HPDE6-E6E7 (cell line): ENCODE results near the gene PROCR.
"Not testable (repeated sequence)": the region's sequence is repeated elsewhere in the genome, so short reads cannot be mapped to it uniquely, and the experiment has no call there.

Source experiments
- DNase-seq: peaks from one replicate; pipeline ENCODE4 v3.0.0; 2011; ENCODE audit warnings: missing footprints; ENCODE audit errors: extremely low spot score

The PROCR gene

DNA sequence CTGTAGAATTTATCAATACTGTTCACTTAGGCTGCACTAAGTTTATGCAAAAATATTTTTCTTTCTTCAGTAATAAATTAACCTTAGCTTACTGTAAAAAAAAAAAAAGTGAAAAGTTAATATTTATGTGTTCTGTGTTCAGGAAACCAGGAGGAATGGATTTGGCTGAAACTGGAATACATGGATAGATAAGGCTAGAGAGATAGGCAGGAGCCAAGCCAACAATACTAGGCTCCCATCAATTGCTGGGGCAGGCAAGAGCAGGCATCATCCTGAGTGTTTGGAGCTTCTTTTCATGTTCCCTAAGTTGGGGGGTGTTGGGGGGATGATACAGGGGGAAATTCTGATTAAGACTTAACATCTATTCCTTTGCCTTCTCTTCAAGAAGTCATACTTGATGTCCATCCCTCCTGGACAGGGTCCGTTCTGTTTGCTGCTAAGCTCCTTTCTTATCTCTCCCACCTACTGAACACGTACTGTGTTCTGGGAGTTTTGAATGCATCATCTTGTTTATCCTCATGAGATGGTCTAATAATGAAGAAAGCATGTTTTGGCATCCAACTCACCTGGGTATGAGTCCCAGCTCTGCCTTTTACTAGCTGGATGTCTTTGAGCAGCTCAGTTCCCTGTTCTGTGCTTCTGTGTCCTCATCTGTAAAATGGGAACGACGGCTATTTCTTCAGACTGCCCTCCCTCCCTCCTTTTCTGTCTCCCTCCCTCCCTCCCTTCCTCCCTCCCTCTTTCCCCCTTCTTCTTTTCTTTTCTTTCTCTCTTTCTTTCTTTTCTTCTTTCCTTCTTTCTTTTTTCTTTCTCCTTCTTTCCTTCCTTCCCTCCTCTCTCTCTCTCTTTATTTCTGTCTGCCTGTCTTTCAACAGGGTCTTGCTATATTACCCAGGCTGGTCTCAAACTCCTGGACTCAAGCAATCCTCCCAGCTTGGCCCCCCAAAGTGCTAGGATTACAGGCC is 6.4 kb upstream of the PROCR start:
- no peak for DNase-seq

DNA sequence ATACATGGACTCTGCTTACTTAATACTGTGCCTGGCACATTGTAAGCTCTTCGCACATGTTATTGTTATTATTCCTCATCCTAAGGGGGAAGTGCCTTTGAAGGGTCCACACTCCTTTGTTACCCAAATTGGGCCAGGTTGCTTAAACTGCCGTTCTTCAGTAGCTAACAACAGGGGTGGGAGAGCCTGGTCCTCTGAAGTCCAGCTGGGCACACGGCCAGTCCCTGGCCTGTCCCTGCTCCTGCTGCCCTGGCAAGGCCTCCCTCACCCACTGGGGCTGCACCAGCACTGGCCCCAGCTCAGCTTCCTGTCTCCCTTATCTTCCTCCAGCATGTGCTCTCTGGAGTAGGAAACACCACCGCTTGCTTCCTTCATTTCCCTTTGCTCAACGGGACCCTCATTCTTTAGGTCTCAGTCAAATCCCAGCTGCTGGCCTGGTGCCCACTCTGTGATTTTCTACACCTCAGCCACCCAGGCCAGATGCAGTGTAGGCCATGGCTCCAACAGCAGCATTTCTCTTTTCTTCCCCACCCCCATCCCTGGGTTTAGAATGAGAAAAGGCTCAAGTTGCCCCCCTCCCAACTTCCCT is 5.5 kb upstream of the PROCR start:
- no peak for DNase-seq

DNA sequence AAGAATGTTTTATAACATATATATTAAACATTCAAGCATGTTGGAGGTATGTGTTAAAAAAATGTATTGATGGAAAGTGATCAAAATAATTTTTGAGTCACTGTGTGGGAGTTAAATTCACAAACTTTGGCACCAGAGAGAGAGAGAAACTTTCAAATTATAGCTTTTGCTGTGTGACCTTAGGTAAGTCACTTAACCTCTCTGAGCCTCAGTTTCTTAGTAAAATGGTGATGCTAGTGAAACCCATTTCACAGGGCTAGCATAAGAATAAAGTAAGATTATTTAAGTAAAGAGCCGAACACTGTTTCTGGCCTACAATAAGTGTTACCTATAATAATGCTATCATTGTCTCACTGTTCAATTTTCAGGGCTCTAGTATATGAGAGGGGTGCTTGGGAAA is 4.1 kb upstream of the PROCR start:
- DNase-seq: no peak

DNA sequence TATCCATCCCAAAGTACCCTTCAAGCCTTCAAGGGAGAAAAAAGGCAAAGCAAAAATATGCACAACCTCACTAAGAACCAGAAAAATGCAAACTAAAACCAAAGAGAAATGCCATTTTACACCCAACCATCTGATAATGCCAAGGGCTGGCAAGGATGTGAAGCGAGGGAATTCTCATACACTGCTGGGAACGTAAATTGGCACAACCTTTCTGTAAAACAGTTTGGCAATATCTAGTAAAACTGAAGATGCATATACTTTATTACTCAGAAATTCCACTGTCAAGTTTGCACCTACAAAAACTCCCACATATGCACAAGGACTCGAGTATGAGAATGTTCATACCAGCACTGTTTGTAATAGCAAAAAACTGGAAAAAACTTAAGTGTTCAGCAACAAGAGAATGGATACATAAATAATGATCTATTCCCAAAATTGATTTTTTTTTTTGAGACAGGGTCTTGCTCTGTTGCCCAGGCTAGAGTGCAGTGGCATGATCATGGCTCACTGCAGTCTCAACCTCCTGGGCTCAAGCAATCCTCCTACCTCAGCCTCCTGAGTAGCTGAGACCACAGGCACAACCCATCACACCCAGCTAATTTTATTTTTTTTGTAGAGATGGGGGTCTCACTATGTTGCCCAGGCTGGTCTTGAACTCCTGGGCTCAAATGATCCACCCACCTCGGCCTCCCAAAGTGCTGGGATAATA is 3.0 kb upstream of the PROCR start:
- DNase-seq: not testable (repeated sequence)

DNA sequence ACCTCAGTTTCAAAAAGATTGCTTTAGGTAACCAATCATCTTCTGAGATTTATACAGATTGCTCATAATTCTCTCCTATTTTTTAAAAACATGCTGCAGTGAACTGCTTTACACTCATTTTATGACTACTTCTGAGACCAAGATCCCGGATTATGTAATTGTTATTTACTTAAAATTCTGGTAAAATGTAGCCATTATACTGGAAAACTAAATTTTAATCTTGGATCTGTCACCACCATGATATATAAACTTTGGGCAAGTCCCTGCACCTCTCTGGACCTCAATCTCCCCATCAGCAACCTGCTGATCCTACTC is 477 bp upstream of the PROCR start:
- no peak for DNase-seq

DNA sequence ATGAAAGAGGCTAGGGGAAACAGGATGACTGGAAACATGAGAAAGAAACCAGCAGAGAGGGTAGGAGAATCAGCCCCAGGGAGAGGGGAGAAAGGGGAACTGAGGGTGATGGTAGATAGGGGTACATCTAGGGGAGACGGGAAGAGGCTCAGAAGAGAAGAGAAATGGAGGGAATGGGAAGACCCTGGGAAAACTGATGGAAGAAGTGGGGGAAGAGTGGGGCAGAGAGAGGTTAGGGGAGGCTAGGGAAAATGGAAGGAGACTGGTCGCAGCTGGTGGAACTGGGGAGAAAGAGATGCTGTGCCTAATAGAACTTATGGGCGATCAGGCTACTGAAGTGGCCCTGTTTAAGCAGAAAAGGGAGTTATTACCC is 548 bp downstream of the PROCR start:
- DNase-seq: no peak

DNA sequence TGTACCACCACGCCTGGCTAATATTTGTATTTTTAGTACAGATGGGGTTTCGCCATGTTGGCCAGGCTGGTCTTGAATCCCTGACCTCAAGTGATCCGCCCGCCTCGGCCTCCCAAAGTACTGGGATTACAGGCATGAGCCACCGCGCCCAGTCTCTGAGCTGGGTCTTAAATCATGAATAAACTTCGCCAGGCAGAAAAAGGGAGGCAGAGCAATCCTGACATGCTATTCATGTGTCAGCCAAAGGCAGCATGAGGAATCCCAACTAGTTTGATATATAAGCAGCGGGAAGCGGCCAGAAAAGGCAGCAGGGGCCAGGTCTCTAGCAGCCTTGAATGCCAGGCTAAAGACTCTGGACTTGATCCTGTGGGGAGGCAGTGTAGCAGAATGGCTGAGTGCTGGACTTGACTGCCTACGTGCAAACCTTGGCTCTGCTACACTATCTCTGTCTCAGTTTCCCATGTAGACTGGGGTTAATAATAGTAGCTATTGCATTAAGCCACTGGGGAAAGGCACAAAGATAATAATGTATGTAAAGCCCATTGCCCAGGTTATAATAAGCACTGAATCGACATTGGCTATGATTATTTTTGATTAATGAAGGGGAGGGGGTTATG is 1.8 kb downstream of the PROCR start:
- DNase-seq: no peak

DNA sequence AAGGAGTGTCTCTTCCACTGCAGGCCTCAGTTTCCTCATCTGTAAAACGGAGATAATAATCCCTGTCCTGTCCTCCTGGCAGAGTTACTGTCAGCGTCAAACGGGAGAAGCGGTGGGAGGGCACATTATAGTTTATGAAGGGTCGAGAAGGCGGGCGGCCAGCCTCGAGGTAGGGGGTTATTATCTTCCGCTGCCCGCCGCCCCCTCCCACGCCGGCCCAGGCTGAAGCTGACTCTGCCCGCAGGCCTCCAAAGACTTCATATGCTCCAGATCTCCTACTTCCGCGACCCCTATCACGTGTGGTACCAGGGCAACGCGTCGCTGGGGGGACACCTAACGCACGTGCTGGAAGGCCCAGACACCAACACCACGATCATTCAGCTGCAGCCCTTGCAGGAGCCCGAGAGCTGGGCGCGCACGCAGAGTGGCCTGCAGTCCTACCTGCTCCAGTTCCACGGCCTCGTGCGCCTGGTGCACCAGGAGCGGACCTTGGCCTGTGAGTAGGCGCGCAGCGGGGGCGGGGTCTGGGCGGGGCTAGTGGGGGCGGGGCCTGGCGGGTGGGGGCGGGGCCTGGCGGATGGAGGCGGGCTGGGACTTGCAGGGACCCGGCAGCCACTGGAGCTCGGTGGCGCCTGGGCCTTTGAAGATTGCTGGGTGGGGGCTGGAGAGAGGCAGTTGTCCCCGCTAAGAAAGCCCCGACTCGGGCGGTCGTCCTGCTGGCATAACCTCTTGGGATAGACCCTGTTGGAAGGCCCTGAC is 2.8 kb downstream of the PROCR start:
- DNase-seq: no peak

DNA sequence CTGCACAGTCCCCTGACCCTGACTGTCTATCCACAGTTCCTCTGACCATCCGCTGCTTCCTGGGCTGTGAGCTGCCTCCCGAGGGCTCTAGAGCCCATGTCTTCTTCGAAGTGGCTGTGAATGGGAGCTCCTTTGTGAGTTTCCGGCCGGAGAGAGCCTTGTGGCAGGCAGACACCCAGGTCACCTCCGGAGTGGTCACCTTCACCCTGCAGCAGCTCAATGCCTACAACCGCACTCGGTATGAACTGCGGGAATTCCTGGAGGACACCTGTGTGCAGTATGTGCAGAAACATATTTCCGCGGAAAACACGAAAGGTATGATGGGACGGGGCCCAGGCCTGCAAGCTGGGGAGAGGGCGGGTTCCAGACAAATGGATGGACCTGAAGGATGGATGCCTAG is 4.3 kb downstream of the PROCR start:
- DNase-seq: no peak

DNA sequence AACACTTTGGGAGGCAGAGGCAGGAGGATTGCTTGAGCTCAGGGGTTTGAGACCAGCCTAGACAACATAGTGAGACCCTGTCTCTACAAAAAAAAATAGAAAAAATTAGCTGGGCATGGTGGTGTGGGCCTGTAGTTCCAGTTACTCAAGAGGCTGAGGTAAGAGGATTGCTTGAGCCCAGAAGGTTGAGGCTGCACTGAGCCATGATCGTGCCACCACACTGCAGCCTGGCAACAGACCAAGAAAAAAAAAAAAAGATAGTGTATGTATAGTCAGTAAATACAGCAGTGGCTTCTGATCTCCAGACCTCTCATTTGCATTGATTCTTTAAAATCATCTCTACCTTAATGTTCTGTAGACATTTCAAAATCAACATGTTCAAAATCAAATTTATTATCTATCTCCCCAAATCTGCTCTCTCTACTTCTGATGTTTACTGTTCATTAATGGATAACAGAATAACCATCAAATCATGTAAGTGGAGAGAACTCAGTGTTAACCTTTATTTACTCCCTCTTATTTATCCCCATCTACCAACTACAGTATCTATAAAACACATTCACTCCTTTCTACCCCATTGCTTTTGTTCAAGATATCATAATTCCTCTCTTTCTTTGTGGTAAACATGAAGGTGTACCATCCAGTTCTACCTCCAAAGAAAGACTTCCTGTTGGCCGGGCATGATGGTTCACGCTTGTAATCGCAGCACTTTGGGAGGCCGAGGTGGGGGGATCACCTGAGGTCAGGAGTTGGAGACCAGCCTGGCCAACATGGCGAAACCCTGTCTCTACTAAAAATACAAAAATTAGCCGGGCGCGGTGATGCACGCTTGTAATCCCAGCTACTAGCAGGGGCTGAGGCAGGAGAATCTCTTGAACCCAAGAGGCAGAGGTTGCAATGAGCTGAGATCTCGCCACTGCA is 7.7 kb downstream of the PROCR start:
- no peak for DNase-seq

GRCh38 chr20:35180266-35180665 is 8.4 kb downstream of the PROCR start:
- no peak for DNase-seq

DNA sequence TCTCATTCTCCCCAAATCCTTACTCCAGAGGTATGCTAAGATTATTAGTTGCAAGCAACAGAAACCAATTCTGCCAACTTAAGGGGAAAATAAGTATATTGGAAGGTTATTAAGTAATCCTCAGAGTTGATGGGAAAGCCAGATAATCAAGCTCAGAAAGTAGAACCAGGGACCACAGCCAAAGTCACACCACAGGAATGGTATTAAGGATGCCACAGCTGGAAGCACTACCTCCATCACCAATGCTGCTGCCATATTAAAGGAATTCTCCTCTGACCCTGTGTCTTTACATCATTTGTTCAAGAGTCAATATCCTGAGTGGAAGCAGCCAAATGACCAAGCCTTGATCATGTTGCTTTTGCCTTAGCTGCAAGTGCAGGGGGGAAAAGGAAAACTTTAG is 9.9 kb downstream of the PROCR start:
- no peak for DNase-seq

- not testable (repeated sequence) for DNase-seq
Measured at GRCh38 chr20:35186691-35187289, 14.9 kb downstream of the PROCR start.

DNA sequence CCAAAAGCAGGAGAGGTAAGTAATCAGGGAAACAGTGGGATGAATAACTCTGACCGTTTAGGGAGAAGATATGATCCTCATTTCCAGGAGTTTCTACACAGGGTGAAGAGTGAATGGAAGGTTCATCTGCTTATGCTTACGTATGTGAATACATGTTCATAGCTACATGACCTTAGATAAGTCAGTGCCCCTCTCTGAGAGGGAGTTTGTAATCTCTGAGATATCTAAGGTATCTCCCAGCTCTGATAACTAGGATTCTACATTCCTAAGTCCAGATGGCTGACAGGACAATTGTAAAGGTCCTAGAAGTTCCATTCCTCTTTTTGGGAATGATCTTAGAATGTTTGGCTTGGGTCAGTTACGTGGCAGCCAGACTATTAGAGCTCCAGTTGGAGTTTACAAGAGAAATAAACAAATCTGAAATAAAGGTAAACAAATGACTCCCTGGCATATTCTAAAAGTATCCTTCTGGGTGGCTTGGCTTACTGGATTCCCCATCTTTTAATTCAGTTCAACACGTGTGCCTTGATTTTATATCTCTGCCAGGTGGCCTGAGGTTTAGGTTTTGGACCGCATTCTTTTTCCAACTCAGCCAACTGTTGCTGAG is 15.8 kb downstream of the PROCR start:
- no peak for DNase-seq

DNA sequence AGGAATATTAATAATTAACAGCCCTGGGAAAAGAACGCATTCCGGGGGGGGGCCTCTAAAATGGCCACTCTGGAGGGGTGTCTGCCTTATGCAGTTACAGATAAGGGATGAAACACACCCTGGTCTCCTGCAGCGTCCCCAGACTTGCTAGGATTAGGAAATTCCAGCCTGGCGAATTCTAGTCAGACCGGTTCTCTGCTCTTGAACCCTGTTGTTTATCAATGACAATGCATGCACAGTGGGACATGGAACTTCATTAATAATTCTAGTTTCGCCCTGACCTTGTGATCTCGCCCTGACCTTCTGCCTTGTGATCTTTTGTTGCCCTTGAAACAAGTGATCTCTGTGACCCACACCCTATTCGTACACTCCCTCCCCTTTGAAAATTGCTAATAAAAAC is 17.4 kb downstream of the PROCR start:
- DNase-seq: not testable (repeated sequence)

DNA sequence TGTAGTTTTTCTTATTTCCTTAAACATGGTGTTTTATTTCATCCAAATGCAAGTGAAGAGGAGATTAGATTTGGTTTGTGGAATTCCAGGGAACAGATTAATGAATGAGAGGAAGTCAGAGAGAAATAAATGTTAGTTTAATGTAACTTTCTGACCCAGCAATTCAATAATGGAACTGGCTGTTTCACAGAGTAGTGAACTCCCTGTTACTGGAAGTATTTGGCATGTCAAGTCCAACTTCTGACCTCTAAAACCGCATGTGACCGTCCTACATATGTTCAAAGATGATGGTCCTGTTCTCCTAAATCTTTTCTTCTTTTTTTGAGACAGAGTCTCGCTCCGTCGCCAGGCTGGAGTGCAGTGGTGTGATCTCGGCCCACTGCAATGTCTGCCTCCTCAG is 18.7 kb downstream of the PROCR start:
- no peak for DNase-seq

- DNase-seq: no peak
Measured at GRCh38 chr20:35191419-35192117, 19.7 kb downstream of the PROCR start.

- DNase-seq: no peak
Measured at GRCh38 chr20:35192118-35192872, 20.4 kb downstream of the PROCR start.
